Suprapubic skin (tissue), 3 donors: ENCODE measurements around the gene BMERB1.

Experiments used
- EP300 ChIP-seq: sonication (generic); formaldehyde crosslinking; IDR thresholded peaks from one replicate; pipeline ENCODE4 v1.6.1; 2017; ENCODE audit warnings: antibody characterized with exemption
- POLR2A ChIP-seq, 2 donors: fragments of 450-650 bp; IDR thresholded peaks; one replicate each; pipeline ENCODE4 v1.6.1; 2017; ENCODE audit warnings: antibody characterized with exemption in 2 of 2, mild to moderate bottlenecking in 2 of 2, moderate library complexity in 2 of 2
- TF ChIP-seq, protein P1 (sequence below), 2 donors: fragments of 200-600 bp in 1 of 2; fragments of 450-650 bp in 1 of 2; sonication (generic) in 1 of 2; IDR thresholded peaks; one replicate each; pipeline ENCODE4 v1.5.1; 2016 to 2019; ENCODE audit warnings: antibody characterized with exemption in 2 of 2, mild to moderate bottlenecking in 1 of 2, moderate library complexity in 1 of 2

- TF ChIP-seq POLR2A (IDR thresholded peaks at IDR 0.05) (no peak), EP300 (no peak)
- TF ChIP-seq, protein P1, sequence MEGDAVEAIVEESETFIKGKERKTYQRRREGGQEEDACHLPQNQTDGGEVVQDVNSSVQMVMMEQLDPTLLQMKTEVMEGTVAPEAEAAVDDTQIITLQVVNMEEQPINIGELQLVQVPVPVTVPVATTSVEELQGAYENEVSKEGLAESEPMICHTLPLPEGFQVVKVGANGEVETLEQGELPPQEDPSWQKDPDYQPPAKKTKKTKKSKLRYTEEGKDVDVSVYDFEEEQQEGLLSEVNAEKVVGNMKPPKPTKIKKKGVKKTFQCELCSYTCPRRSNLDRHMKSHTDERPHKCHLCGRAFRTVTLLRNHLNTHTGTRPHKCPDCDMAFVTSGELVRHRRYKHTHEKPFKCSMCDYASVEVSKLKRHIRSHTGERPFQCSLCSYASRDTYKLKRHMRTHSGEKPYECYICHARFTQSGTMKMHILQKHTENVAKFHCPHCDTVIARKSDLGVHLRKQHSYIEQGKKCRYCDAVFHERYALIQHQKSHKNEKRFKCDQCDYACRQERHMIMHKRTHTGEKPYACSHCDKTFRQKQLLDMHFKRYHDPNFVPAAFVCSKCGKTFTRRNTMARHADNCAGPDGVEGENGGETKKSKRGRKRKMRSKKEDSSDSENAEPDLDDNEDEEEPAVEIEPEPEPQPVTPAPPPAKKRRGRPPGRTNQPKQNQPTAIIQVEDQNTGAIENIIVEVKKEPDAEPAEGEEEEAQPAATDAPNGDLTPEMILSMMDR (IDR thresholded peaks at IDR 0.05) = no peak
Measured at GRCh38 chr16:15575293-15576049, 141.1 kb downstream of the BMERB1 start.
